ENCODE measurements around the gene GNA15.
A peak's percentile ranks its signal among the peaks of the same experiment; 100 is the strongest.

GNA15 gene

DNA sequence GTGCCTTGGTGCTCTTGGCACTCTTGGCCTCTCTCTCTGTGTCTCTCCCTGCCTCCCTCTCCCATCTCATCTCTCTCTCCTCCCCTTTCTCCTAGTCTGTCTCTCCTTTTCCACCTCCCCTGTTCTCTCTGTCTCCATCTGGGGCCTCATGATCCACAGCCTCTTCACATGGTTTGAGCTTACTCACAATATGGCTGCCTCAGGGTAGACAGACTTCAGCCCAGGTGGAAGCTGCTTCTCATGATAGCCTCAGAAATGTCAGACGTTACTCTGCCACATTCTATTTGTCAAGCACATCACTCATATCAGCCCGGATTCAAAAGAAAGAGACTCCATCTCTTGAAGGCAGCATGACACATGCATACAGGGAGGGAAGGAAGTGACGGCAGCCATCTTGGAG is 24.4 kb downstream of the GNA15 start:
- TF ChIP-seq, protein P1, sequence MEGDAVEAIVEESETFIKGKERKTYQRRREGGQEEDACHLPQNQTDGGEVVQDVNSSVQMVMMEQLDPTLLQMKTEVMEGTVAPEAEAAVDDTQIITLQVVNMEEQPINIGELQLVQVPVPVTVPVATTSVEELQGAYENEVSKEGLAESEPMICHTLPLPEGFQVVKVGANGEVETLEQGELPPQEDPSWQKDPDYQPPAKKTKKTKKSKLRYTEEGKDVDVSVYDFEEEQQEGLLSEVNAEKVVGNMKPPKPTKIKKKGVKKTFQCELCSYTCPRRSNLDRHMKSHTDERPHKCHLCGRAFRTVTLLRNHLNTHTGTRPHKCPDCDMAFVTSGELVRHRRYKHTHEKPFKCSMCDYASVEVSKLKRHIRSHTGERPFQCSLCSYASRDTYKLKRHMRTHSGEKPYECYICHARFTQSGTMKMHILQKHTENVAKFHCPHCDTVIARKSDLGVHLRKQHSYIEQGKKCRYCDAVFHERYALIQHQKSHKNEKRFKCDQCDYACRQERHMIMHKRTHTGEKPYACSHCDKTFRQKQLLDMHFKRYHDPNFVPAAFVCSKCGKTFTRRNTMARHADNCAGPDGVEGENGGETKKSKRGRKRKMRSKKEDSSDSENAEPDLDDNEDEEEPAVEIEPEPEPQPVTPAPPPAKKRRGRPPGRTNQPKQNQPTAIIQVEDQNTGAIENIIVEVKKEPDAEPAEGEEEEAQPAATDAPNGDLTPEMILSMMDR (IDR thresholded peaks at IDR 0.05; ENCODE audit: control extremely low read depth, extremely low read depth, low read depth, missing control alignments) = no peak
- ChIA-PET CTCF (interaction anchor here (1.0 to 3.6 kb wide), 11 partner anchors 11 to 209 kb away, joined by 3 to 16 read pairs (median 5); partner anchors contain the start of gene TLE6), POLR2A (interaction anchor here (0.5 kb wide), 1 partner anchor 684 kb away, joined by 4 read pairs; the partner anchor contains the start of gene GADD45B)
- no peak for DNase-seq (ENCODE audit: extremely low spot score)

DNA sequence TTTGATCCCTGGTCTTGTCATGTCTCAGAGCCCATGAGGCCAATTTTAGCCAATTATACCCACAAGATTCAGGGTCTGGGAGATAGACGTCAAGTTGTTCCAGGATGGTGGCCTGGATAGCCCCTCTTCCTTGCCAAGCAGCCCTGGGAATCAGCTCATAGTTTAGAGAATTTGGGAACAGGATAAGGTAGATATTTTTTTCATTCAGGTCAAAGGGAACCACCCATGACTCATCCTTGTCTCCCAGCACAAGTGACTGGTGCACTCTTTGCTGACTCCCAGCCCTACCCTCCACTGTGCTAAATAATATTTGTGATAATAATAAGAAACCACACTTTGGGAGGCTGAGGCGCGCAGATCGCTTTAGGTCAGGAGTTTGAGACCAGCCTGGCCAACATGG is 25.6 kb downstream of the GNA15 start:
- ChIA-PET POLR2A (no interaction called here), CTCF (interaction anchor here (1.0 to 3.6 kb wide), 11 partner anchors 9 to 274 kb away, joined by 3 to 16 read pairs (median 8); no protein-coding TSS in a partner anchor)
- no peak for DNase-seq (ENCODE audit: extremely low spot score)
- TF ChIP-seq, protein P1 (IDR thresholded peaks at IDR 0.05; ENCODE audit: control extremely low read depth, extremely low read depth, low read depth, missing control alignments) = no peak

DNA sequence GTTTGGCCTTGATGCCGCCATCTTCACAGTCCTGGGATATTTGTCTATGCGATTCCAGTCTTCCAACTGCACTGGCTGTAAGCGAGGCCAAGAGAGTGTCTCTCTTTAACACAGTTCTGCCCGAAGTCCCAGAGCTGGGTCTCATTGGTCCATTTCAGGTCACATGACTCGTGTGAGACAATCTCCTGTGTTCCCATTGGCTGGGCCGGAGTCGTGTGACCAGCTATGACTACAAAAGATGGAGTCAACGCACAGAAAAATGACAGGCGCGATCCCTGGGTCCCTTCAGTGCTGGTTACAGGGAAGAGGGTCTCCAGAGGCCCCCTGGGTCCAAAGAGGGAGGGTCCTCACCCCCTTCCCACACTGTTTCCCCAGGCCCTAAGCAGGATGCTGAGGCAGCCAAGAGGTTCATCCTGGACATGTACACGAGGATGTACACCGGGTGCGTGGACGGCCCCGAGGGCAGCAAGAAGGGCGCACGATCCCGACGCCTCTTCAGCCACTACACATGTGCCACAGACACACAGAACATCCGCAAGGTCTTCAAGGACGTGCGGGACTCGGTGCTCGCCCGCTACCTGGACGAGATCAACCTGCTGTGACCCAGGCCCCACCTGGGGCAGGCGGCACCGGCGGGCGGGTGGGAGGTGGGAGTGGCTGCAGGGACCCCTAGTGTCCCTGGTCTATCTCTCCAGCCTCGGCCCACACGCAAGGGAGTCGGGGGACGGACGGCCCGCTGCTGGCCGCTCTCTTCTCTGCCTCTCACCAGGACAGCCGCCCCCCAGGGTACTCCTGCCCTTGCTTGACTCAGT is 26.8 kb downstream of the GNA15 start:
- ChIA-PET CTCF (interaction anchor here (0.6 to 3.6 kb wide), 19 partner anchors 9 to 275 kb away, joined by 3 to 16 read pairs (median 6); no protein-coding TSS in a partner anchor), POLR2A (no interaction called here)
- DNase-seq (ENCODE audit: extremely low spot score) = no peak
- TF ChIP-seq, protein P1 (IDR thresholded peaks at IDR 0.05; ENCODE audit: control extremely low read depth, extremely low read depth, low read depth, missing control alignments) = no peak

DNA sequence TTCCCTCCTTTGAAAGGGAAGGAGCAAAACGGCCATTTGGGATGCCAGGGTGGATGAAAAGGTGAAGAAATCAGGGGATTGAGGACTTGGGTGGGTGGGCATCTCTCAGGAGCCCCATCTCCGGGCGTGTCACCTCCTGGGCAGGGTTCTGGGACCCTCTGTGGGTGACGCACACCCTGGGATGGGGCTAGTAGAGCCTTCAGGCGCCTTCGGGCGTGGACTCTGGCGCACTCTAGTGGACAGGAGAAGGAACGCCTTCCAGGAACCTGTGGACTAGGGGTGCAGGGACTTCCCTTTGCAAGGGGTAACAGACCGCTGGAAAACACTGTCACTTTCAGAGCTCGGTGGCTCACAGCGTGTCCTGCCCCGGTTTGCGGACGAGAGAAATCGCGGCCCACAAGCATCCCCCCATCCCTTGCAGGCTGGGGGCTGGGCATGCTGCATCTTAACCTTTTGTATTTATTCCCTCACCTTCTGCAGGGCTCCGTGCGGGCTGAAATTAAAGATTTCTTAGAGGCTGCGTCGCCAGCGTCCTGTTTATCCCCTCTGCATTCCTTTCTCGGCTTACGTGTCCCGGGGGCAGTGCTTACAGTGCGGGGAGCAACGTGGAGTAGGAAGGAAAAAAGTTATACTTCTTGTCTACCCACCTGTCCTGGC is 27.5 kb downstream of the GNA15 start:
- ChIA-PET POLR2A (no interaction called here), CTCF (interaction anchor here (0.7 to 2.3 kb wide), 17 partner anchors 11 to 276 kb away, joined by 3 to 8 read pairs (median 4); no protein-coding TSS in a partner anchor)
- TF ChIP-seq, protein P1 (IDR thresholded peaks at IDR 0.05; ENCODE audit: control extremely low read depth, extremely low read depth, low read depth, missing control alignments) = peak; percentile 93
- peak; percentile 90 for DNase-seq (ENCODE audit: extremely low spot score)

DNA sequence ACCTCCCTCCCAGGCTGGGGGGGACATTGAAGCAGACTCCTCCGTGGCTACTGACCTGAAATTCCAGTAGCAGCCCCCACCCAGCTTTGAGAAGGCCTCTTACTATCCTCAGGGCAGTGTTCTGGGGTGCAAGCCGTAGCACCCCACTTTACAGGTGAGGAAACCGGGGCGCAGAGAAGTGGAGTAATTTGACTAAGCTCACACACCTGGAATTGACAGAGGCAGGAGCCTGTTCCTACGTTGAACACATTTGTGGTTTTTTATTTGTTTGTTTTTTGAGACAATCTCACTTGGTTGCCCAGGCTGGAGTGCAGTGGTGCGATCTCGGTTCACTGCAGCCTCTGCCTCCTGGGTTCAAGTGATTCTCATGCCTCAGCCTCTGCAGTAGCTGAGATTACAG is 28.1 kb downstream of the GNA15 start:
- ChIA-PET CTCF (interaction anchor here (0.7 to 2.3 kb wide), 17 partner anchors 12 to 276 kb away, joined by 3 to 8 read pairs (median 4); no protein-coding TSS in a partner anchor), POLR2A (no interaction called here)
- TF ChIP-seq, protein P1 (IDR thresholded peaks at IDR 0.05; ENCODE audit: control extremely low read depth, extremely low read depth, low read depth, missing control alignments) = no peak
- DNase-seq (ENCODE audit: extremely low spot score) = no peak

DNA sequence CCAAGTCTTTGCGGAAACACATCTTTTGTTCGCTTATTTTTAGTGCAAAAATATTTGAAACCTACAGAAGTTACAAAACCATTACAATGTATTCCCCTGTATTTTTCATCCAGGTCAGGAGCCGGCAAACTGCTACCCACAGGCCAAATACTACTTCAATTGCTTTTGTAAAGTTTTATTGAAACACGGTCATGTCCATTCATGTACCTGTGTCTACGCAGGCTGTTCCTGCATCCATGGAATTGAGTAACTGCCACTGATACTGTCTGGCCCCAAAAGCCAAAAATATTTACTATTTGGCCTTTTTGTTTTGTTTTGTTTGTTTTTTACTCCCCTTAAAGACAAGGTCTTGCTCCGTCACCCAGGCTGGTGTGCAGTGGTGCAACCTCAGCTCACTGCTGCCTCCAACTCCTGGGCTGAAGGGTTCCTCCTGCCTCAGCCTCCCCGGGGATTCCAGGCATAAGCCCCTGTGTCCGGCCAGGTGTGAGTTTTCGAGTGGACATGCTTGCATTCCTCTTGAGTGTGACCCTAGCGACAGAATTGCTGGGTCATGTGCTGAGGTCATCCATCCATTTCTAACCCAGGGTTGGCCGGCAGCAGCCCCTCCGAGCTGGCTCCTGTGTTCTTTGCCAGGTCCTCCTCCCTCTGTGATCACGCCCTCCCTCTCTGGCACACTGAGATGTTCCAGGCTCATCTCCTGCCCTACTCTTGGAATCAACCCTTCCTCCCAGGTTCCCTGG is 31.9 kb downstream of the GNA15 start:
- ChIA-PET CTCF (interaction anchor here (1.6 kb wide), 1 partner anchor 43 kb away, joined by 3 read pairs; no protein-coding TSS in a partner anchor), POLR2A (interaction anchor here (0.7 kb wide), 1 partner anchor 121 kb away, joined by 3 read pairs; no protein-coding TSS in a partner anchor)
- TF ChIP-seq, protein P1 (IDR thresholded peaks at IDR 0.05; ENCODE audit: control extremely low read depth, extremely low read depth, low read depth, missing control alignments) = no peak
- no peak for DNase-seq (ENCODE audit: extremely low spot score)

Data from GM10248 (cell line).